ENCODE results near the gene NXPE3. TPM values are rescaled to one million over a fixed set of nuclear protein-coding genes. Genes with fewer than 3 reads are reported as not detected.
A peak's percentile ranks its signal among the peaks of the same experiment; 100 is the strongest.

Gene NXPE3
- total and polyA plus RNA-seq, 4 donors, result 4.5 to 14.2 (median 8.0) TPM

DNA sequence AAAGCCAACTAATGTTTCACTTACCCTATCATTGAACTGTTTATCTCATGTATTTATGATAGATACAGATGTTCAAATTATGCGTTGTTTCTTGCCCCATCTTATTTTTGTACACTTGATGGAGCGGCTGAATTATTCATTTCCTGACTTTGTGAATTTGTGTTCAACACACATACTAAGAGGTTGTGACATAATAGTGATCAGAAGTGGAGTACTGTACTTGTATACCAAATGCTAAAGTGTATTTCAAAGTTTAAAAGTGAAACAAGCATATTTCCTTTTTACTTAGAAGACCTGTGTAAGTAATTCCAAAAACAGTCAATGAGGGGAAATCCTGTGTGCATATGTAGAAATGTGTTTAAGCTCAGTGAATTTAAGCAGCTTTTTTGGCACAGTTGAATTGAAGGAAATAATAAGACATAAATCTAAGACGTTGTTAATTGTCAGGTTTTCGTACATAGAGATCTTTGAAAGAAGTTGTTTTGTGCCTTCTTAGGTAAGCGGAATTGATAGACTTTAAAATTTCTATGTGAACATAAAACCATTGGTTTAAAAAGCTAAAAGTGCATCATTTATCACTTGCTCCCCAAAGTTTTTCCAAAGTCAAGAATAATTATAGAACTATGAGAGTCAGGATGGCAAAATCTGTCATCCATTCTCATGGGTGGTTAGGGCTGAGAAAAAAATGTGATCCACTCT lies 72.2 kb downstream of the NXPE3 start:
- H3K4me3 ChIP-seq, result peak overlapping the region; percentile 28
- peaks cover 18 to 34% (median 32%) of the 10 kb centered on the region in 4 donors for H3K36me3 ChIP-seq (ENCODE audit: control insufficient read depth in 4 of 4, insufficient read depth in 4 of 4, low read length in 4 of 4)
- no peak for TF ChIP-seq CTCF (IDR thresholded peaks at IDR 0.05; ENCODE audit: control extremely low read depth, extremely low read depth)
- ATAC-seq (ENCODE audit: insufficient read depth, low FRiP score) (no peak), DNase-seq (peak in 1 of 3 donors; percentile 40)
- peak overlapping the region in 1 of 2 donors; percentile 99 for H3K27ac ChIP-seq (ENCODE audit: low read depth in 1 of 2, low read length in 1 of 2)
- 17 to 20% methylated on average over 5 of the region's 5 CpGs for WGBS, 2 donors
- H3K4me1 ChIP-seq (ENCODE audit: control insufficient read depth in 5 of 5, insufficient read depth in 5 of 5, low read length in 5 of 5), result peaks cover 4 to 29% (median 10%) of the 10 kb centered on the region in 5 donors
- no peaks in the 10 kb centered on the region for H3K27me3 ChIP-seq (ENCODE audit: control insufficient read depth in 3 of 3, insufficient read depth in 3 of 3, low read length in 2 of 3)
- no peaks in the 10 kb centered on the region for H3K9me3 ChIP-seq (ENCODE audit: control insufficient read depth in 4 of 4, insufficient read depth in 3 of 4, low read length in 3 of 4)
- peak overlapping the region; percentile 80 to 91 for H3K9ac ChIP-seq (ENCODE audit: insufficient read depth in 1 of 2, low read length in 2 of 2)

DNA sequence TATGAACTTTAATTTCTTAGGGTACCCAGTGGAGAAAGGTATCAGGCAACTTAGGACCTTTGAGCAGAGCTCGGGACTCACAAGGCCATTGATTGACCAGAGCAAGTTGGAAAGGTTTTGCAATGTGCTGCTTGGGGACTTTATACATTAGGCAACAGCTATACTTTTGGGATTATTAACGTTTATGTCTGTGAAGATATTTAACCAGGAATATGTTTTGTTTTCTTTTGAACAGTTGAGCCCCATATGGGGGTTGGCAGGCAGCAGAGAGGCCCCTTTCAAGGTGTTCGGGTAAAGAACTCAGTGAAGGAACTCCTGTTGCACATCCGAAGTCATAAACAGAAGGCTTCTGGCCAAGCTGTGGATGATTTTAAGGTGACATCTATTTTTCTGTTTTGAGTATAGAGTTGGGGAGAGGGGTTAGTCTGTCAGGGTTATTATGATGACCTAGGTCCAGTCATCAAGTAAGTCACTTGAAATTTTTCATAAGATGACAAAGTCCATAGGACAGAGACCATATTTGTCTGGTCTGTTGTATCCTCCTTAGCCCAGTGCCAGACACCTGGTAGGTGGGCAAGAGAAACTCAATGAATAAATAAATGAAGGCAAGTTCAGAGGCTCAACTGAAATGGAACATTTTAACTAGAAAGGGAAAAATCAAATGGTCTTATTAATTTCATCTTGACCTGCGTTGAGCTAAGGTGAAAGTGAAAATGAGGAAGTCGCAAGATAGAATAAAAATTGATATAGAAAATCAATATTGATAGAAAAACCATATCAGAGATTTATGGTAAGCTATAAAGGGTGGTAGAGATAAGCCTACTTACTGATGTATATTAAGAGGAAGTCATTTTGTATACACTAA lies 73.1 kb downstream of the NXPE3 start:
- WGBS, 2 donors, result 43 to 55% methylated on average over 6 of the region's 6 CpGs
- peak overlapping the region; percentile 36 to 39 for H3K27ac ChIP-seq (ENCODE audit: low read depth in 1 of 2, low read length in 1 of 2)
- H3K36me3 ChIP-seq (ENCODE audit: control insufficient read depth in 4 of 4, insufficient read depth in 4 of 4, low read length in 4 of 4), result peaks cover 20 to 37% (median 35%) of the 10 kb centered on the region in 4 donors
- H3K9ac ChIP-seq (ENCODE audit: insufficient read depth in 1 of 2, low read length in 2 of 2), result no peak overlapping the region
- TF ChIP-seq CTCF (IDR thresholded peaks at IDR 0.05; ENCODE audit: control extremely low read depth, extremely low read depth), result no peak
- peak overlapping the region; percentile 28 for H3K4me3 ChIP-seq
- ATAC-seq (ENCODE audit: insufficient read depth, low FRiP score) (no peak), DNase-seq (no peak)
- H3K9me3 ChIP-seq (ENCODE audit: control insufficient read depth in 4 of 4, insufficient read depth in 3 of 4, low read length in 3 of 4), result peaks cover 0 to under 1% (median 0%) of the 10 kb centered on the region in 4 donors
- H3K4me1 ChIP-seq (ENCODE audit: control insufficient read depth in 5 of 5, insufficient read depth in 5 of 5, low read length in 5 of 5), result peaks cover 4 to 29% (median 9%) of the 10 kb centered on the region in 5 donors
- no peaks in the 10 kb centered on the region for H3K27me3 ChIP-seq (ENCODE audit: control insufficient read depth in 3 of 3, insufficient read depth in 3 of 3, low read length in 2 of 3)

DNA sequence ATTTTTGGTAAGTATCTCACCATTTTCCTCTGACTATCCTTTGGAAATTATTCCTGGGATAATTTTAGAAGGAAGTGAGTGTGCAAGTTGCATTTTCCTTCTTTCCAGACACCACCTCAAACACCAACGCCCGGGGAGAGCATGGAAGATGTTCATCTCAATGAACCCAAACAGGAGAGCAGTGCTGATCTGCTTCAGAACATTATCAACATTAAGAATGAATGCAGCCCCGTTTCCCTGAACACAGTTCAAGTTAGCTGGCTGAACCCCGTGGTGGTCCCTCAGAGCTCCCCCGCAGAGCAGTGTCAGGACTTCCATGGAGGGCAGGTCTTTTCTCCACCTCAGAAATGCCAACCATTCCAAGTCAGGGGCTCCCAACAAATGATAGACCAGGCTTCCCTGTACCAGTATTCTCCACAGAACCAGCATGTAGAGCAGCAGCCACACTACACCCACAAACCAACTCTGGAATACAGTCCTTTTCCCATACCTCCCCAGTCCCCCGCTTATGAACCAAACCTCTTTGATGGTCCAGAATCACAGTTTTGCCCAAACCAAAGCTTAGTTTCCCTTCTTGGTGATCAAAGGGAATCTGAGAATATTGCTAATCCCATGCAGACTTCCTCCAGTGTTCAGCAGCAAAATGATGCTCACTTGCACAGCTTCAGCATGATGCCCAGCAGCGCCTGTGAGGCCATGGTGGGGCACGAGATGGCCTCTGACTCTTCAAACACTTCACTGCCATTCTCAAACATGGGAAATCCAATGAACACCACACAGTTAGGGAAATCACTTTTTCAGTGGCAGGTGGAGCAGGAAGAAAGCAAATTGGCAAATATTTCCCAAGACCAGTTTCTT lies 74.2 kb downstream of the NXPE3 start:
- Histone ChIP-seq H3K4me1 (ENCODE audit: control insufficient read depth in 5 of 5, insufficient read depth in 5 of 5, low read length in 5 of 5) (peaks cover 4 to 21% (median 9%) of the 10 kb centered on the region in 5 donors), H3K9ac (ENCODE audit: insufficient read depth in 1 of 2, low read length in 2 of 2) (no peak overlapping the region), H3K27ac (ENCODE audit: low read depth in 1 of 2, low read length in 1 of 2) (no peak overlapping the region), H3K4me3 (no peak overlapping the region), H3K36me3 (ENCODE audit: control insufficient read depth in 4 of 4, insufficient read depth in 4 of 4, low read length in 4 of 4) (peaks cover 26 to 44% (median 39%) of the 10 kb centered on the region in 4 donors), H3K9me3 (ENCODE audit: control insufficient read depth in 4 of 4, insufficient read depth in 3 of 4, low read length in 3 of 4) (peaks cover 0 to 2% (median 0%) of the 10 kb centered on the region in 4 donors), H3K27me3 (ENCODE audit: control insufficient read depth in 3 of 3, insufficient read depth in 3 of 3, low read length in 2 of 3) (no peaks in the 10 kb centered on the region)
- 90 to 91% methylated on average over 8 of the region's 8 CpGs for WGBS, 2 donors
- ATAC-seq (ENCODE audit: insufficient read depth, low FRiP score), result no peak
- no peak for TF ChIP-seq CTCF (IDR thresholded peaks at IDR 0.05; ENCODE audit: control extremely low read depth, extremely low read depth)
- no peak for DNase-seq
